HFFc6 (cell line): Measurements from ENCODE around the gene EIF2AK3. TPM values are rescaled to one million over a fixed set of nuclear protein-coding genes. Genes with fewer than 3 reads are reported as not detected.

Experiments used
- DNase-seq: peaks from one replicate; pipeline ENCODE4 v3.0.0-alpha.2; 2018
- H3K27ac Mint-ChIP-seq: 2 replicates; pipeline ENCODE4 v1.8.0; 2020; ENCODE audit warnings: mild to moderate bottlenecking, mixed read lengths
- H3K27me3 Mint-ChIP-seq: 2 replicates; pipeline ENCODE4 v1.8.0; 2021; ENCODE audit warnings: mild to moderate bottlenecking, moderate library complexity, mixed read lengths; ENCODE audit not compliant: insufficient read depth
- H3K36me3 Mint-ChIP-seq: 2 replicates; pipeline ENCODE4 v1.8.0; 2021; ENCODE audit warnings: low read depth, mixed read lengths
- H3K4me1 Mint-ChIP-seq: 2 replicates; pipeline ENCODE4 v1.8.0; 2020; ENCODE audit warnings: low read depth, mixed read lengths
- H3K4me3 Mint-ChIP-seq: 2 replicates; pipeline ENCODE4 v1.8.0; 2020; ENCODE audit warnings: mild to moderate bottlenecking, moderate library complexity, mixed read lengths
- H3K9me3 Mint-ChIP-seq: 2 replicates; pipeline ENCODE4 v1.8.0; 2020; ENCODE audit warnings: mild to moderate bottlenecking, mixed read lengths
- total RNA-seq, 6 experiments: library from RNA; stranded (reverse); fragmentation: NEBNext Ultra II Directional; extraction: Animal tissue kit (Norgen Biotek cat#: 25700); gene quantifications; 2 replicates in 1 of 6; 3 replicates in 5 of 6; pipeline ENCODE4 v1.2.3, GENCODE V29; 2021
- TF ChIP-seq, protein P1 (sequence below): fragments of 200-600 bp; sonication (generic); IDR thresholded peaks from 2 replicates; pipeline ENCODE4 v1.5.0; 2021; ENCODE audit warnings: antibody characterized with exemption, mild to moderate bottlenecking

The EIF2AK3 gene
- total RNA-seq, 6 experiments from 2014 or later: 10.1 to 12.3 (median 11.1) TPM

DNA sequence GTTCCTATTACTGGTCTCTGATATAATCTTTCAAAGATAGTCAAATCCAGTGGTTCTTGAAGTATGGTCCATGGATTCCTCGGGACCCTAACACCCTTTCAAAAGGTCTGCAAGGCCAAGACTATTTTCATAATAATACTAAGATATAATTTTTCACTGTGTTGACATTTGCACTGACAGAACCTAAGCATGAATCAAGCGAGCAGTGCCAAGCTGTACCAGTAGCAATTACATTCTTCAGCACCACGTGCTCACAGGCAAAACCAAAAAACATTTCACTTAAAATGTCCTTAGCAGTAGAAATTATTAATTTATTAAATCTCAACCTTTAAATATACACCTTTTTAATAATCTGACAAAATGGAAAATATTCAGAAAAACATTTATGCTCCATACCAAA is 59.1 kb downstream of the EIF2AK3 start:
- DNase-seq: no peak
- no peaks in the 10 kb centered on the region for H3K27me3 Mint-ChIP-seq
- H3K4me3 Mint-ChIP-seq: no peak overlapping the region
- peaks cover 21% of the 10 kb centered on the region for H3K36me3 Mint-ChIP-seq
- H3K4me1 Mint-ChIP-seq: peaks cover 6% of the 10 kb centered on the region
- TF ChIP-seq, protein P1, sequence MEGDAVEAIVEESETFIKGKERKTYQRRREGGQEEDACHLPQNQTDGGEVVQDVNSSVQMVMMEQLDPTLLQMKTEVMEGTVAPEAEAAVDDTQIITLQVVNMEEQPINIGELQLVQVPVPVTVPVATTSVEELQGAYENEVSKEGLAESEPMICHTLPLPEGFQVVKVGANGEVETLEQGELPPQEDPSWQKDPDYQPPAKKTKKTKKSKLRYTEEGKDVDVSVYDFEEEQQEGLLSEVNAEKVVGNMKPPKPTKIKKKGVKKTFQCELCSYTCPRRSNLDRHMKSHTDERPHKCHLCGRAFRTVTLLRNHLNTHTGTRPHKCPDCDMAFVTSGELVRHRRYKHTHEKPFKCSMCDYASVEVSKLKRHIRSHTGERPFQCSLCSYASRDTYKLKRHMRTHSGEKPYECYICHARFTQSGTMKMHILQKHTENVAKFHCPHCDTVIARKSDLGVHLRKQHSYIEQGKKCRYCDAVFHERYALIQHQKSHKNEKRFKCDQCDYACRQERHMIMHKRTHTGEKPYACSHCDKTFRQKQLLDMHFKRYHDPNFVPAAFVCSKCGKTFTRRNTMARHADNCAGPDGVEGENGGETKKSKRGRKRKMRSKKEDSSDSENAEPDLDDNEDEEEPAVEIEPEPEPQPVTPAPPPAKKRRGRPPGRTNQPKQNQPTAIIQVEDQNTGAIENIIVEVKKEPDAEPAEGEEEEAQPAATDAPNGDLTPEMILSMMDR: no peak
- no peak overlapping the region for H3K27ac Mint-ChIP-seq
- H3K9me3 Mint-ChIP-seq: no peaks in the 10 kb centered on the region

DNA sequence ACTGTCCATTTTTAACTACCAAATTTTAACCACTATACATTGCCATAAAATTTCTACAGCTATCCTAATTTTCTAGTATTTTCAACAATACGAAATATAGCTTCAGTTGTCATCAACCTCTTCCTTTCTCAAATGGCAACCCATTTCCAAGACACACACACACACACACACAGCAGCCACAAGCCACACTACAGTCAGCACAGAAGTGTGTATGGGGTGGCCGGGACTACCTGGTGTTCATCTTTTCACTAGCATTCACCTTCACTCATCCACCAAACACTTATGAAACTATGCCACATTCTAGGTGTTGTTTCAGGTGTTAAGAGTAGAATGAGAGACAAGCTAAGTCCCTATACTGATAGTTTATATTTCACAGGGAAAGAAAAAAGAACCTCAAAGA is 62.9 kb downstream of the EIF2AK3 start:
- Mint-ChIP-seq H3K9me3 (no peaks in the 10 kb centered on the region), H3K36me3 (peaks cover 18% of the 10 kb centered on the region), H3K4me1 (peaks cover 2% of the 10 kb centered on the region; the same call in 1 of the 2 replicates), H3K4me3 (no peak overlapping the region), H3K27ac (no peak overlapping the region), H3K27me3 (no peaks in the 10 kb centered on the region; the same call in 1 of the 2 replicates)
- TF ChIP-seq, protein P1: no peak
- DNase-seq: no peak

DNA sequence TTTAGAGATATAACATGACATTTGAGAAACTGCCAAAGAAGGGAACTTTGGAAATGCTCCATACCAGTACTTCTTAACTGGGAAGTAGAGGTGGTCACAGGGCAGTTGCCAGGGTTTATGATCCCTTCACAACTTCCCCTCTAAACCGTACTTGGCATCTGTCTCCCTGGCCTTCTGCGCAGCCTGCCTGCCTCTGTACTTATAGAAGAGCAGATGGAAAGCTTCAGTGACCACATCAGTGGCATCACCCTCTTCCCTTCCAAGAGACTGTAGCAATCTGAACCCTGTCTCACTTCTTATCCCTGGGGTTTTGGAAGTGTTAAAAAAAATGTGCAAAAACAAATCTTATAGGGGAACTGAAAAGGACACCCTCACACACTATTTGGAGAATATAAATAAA is 64.1 kb downstream of the EIF2AK3 start:
- no peaks in the 10 kb centered on the region; the same call in 1 of the 2 replicates for H3K27me3 Mint-ChIP-seq
- H3K9me3 Mint-ChIP-seq: no peaks in the 10 kb centered on the region
- TF ChIP-seq, protein P1: no peak
- no peak overlapping the region for H3K27ac Mint-ChIP-seq
- no peak overlapping the region for H3K4me3 Mint-ChIP-seq
- H3K4me1 Mint-ChIP-seq: no peaks in the 10 kb centered on the region
- DNase-seq: no peak
- H3K36me3 Mint-ChIP-seq: peaks cover 18% of the 10 kb centered on the region

DNA sequence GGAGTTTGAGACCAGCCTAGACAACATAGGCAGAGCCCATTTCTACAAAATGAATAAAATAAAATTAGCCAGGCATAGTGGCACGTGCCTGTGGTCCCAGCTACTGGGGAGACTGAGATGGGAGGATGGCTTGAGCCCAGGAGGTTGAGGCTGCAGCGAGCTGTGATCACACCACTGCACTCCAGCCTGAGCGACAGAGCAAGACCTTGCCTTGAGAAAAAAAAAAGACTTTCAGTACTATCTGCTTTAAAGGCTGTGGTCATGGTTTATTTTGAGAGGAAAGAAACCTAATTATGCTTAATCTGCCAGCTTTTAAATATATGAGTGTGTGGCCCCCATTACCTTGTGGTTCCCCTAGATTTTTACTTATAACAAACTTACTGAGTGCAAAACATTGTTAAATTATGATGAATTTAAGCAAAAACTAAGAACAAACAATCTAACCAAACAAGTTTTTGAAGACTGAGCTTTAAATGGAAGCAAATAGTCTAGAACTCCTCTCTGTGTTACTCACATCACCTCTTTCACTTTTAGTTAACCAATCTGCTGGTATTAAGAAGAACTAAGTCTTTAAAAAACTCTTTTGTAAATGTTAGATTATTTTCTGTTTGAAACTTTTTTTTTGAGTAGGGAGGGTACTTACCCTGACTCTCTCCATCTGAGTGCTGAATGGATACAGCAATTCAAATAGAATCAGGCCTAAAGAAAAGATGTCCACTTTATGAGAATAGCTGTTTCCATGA is 65.4 kb downstream of the EIF2AK3 start:
- no peak for DNase-seq
- H3K36me3 Mint-ChIP-seq: peaks cover 12% of the 10 kb centered on the region
- no peaks in the 10 kb centered on the region for H3K4me1 Mint-ChIP-seq
- no peak overlapping the region for H3K27ac Mint-ChIP-seq
- TF ChIP-seq, protein P1: no peak
- H3K9me3 Mint-ChIP-seq: no peaks in the 10 kb centered on the region
- H3K27me3 Mint-ChIP-seq: no peaks in the 10 kb centered on the region; the same call in 1 of the 2 replicates
- no peak overlapping the region for H3K4me3 Mint-ChIP-seq

DNA sequence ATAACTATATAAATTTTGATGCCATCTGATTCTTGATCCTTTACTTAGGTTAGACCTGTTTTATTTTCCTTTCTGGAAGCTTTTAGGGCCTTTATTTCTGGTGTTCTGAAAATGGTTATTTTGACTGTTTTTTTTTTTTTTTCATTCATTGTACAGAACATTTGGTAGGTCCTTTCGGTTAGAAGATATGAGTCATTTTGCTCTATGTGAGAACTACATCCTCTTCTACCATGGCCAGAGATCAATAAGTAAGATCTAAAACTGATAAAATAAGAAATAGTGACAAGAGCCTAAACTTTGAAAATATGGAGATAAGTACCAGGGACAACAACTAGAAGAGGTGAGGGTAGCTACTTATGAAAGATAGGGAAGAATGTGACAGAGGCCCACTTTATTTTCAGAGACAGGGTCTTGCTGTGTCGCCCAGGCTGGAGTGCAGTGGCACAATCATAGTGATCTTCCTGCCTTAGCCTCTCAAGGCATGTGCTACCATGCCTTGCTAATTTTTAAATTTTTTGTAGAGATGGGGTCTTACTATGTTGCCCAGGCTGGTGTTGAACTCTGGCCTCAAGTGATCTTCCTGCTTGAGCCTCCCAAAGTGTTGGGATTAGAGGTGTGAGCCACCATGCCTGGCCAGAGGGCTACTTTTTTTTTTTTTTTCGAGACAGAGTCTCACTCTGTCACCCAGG is 66.5 kb downstream of the EIF2AK3 start:
- DNase-seq: no peak
- Mint-ChIP-seq H3K4me1 (no peaks in the 10 kb centered on the region), H3K27me3 (no peaks in the 10 kb centered on the region; the same call in 1 of the 2 replicates), H3K36me3 (peaks cover 12% of the 10 kb centered on the region), H3K4me3 (no peak overlapping the region), H3K9me3 (no peaks in the 10 kb centered on the region), H3K27ac (no peak overlapping the region)
- TF ChIP-seq, protein P1: no peak
